HG02852 (cell line): Measurements from ENCODE around the gene C2orf74.
A peak's percentile ranks its signal among the peaks of the same experiment; 100 is the strongest.
"Not testable (repeated sequence)": the region's sequence is repeated elsewhere in the genome, so short reads cannot be mapped to it uniquely, and the experiment has no call there.

Experiments used
- ATAC-seq: cut with Tn5 transposase; IDR thresholded peaks from one replicate; pipeline ENCODE4 v1.9.1; 2021; ENCODE audit warnings: mild to moderate bottlenecking, moderate library complexity; ENCODE audit not compliant: unreplicated experiment

The C2orf74 gene

DNA sequence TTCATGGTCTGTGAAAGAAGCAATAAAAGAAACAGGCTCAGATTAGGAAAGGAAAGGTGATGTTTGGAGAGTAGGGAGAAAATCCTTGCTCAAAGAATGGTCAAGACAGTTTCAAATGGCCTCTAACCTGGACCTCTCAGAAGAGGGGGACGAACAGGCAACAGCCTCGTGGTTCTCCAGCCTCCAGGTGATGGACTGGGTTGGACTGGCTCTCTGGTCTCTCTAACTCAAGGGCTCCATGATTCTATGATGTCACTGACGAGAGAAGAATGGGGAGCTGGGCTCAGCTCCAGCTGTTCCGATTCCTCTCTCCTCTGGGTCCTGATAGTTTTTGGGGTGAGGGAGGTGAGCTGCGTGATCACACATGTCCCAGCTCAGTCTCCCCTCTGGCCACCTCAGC, at the start of gene C2orf74:
C2orf74 (plus strand) TSS at position 301 of the 400 bp plus-strand sequence. CDS start 327 bp downstream, outside the sequence.
- ATAC-seq: no peak

DNA sequence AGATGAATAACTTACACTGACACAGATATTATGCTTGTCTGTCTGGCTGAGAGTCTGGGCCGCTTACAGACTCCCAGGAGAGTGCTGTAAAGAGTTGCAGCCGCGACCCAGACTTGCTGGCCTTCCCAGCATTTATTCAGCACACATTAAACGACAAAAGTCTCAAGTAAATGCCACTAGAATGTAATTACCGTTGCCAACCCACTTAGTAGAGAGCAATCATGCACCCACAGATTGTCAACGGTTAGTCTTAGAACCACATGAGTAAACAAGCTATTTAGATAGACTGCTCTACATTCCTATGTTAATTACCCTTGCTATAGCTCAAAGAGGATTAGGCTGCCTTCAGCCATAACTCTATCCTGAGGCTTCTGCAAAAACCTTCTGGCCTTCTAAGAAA, 47.8 kb upstream of the C2orf74 start:
- ATAC-seq: no peak

DNA sequence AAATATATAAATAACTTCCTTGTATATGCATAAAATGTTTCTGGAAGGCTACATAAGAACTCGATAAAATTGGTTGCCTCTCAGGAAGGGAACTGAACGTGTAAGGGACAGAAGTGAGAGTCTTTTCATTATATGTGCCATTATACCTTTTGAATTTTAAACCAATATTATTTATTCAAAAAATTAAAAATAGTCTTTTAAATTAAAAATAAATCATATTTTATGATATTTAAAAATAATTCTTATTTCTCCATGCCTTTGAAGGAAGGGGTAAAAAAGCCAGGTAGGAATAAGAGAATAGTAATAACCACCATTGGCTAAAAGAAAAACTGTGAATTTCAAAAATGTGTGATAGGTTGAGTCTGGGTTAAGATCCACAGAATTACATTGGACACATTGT, 45.7 kb upstream of the C2orf74 start:
- ATAC-seq: no peak

DNA sequence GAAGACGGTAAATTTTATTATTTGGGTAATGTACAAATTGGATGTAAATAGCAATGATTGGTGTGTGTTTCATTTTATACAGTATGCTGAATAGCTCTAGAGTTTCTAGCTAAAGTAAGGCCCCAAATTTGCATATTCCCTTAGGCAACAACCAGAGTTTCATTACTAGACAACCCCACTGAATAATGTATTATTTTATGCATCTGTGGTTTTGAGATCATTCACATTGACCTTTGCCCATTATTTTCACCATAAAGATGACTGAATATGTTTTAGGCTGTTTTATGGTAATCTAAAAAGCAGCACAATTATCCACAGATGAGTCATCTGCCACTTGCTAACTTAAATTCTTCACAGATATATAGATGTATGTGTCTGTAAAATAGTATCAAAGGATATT, 44.5 kb upstream of the C2orf74 start:
- no peak for ATAC-seq

DNA sequence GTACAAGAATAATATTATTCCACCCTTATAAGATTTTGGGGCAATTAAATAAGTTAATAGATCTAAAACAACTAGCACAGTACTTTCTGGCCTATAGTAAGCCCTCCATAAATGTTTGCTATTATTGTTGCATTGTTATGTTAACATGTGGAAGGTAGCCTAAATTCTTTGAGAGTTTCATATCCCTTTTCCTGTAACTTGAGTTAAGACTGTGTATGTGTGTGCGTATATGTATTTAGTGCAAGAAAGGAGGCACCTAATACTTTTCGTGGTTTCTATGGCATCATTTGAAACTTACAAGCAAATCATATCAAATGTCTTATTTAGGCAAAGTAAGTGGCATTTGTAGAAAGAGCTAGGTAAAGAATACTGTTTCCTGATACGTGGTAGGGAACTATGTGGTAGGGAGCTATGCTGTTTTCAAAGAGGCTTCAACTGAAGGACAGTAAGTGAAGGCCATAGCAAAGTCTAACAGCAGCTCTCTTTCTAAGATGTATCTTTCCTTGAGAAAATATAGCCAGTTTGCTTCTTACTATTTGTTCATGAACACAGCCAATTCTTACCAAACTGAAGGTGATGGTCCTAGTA, 36.8 kb upstream of the C2orf74 start:
- no peak for ATAC-seq

DNA sequence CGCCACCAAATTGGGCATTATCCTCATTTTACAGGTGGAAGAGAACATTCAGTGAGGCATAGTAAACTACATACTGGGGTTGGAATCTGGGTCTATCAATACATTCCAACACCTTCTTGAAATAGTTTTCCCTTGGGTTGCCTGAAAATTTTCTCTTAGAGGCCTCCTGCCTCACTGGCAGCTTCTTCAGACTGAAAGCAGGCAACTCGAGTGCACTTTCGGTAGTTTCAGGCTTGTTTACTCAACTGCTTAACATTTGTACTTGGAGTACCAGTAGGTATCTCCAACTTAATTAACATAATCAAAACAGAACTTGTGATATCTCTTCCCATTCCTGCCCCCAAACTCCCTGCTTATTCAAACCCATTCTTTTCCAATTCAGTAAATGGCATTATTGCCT, 36.2 kb upstream of the C2orf74 start:
- ATAC-seq: no peak

DNA sequence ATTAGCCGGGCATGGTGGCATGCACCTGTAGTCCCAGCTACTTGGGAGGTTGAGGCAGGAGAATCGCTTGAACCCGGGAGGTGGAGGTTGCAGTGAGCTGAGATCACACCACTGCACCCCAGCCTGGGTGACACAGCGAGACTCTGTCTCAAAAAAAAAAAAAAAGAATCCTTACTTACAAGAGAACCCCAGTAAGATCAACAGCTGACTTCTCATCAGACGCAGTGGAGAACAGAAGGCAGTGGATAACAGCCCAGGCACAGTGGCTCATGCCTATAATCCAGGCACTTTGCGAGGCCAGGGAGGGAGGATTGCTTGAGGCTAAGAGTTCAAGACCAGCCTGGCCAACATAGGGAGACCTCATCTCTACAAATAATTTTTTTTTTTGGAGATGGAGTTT, 33.9 kb upstream of the C2orf74 start:
- ATAC-seq: not testable (repeated sequence)

DNA sequence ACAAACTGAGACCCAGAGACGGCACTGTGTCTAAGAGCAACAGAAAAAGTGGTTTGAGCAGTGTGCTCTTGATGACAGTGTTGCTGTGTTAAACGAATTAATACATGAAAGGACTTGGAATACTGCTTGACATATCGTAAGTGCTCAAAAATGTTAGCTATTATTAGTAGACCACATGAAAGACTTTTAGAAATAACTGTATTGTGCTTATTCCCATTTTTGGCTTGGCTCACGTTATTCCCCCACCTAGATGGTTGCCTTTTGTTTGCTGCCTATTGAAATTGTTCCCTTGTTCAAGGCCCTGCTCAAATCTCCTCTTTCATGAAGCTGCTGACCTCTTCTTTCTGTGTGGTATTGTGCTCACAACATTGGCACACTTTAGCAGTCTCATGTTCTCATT, 27.8 kb upstream of the C2orf74 start:
- no peak for ATAC-seq

DNA sequence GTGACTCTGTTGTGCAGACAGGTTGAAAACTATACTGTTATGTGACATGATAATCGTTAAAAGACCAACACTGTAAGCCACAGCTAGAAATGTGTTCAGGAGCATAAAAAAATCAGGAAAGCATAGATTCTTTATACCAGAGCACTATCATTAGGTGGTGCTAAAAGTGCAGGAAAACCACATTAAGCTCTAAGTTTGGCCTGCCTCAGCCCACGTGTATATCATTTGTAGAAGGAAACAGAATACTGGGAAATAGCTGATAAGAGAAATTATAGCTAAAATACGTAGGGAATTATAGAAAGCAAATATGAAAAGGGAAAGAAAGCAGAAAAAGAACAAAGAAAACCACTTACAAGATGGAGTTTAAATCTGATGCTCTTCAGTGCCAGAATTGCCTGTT, 26.5 kb upstream of the C2orf74 start:
- ATAC-seq: no peak

DNA sequence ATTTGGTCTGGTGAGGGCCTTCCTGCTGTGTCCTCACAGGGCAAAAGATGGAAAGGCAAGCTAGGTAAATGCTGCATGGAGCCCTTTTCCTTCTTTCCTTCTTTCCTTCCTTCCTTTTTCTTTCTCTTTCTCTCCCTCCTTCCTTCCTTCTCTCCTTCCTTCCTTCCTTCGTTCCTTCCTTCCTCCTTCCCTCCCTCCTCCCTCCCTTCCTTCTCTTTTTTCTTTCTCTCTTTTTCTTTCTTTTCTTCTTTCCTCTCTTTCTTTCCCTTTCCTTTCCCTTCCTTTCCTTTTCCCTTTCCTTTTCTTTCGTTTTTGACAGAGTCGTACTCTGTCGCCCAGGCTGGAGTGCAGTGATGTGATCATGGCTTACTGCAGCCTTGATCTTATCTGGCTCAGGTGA, 23.1 kb upstream of the C2orf74 start:
- no peak for ATAC-seq

DNA sequence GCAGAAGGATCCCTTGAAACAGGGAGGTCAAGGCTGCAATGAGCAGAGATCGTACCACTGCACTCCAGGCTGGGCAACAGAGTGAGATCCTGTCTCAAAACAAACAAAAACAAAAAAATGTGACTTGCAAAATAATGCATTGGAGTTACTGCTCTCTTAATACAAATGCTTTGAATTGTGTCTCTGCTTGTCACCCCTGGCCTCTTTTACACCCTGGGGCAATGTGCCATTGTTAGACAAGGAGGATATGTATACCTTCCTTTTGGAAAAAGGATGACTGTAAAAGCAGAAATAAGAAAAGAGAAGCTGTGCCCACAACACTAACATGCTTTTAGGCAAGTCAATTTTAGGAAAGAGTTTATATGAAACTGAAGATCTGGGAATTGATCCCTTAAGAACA, 20.8 kb upstream of the C2orf74 start:
- no peak for ATAC-seq

DNA sequence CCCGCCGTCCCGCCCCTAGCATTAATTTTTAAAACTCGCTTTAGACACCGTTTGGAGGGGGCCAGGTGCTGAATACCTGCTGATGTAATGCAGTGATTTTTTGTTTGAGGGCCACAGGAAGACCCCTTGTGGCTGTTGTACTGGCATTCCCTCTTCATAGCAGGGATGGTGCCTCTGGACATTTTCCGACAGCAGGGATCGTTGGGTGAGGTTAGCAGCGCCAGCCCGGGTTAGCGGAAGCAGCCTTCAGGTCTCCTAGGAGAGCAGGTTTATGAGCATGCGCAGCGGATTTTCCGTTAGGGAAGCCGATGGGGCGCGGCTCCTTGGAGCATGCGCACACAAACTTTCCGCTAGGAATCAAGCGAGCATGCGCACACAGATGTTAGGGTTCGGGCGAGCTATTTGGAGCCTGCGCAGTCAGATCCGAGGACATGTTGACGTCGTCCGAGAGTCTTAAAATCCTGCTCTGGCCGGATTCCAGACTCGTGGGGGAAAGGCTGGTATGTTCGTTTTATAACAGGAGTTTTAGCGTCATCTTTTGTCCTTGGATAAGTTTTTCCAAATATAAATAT, 17.2 kb upstream of the C2orf74 start:
- peak; percentile 94 for ATAC-seq

DNA sequence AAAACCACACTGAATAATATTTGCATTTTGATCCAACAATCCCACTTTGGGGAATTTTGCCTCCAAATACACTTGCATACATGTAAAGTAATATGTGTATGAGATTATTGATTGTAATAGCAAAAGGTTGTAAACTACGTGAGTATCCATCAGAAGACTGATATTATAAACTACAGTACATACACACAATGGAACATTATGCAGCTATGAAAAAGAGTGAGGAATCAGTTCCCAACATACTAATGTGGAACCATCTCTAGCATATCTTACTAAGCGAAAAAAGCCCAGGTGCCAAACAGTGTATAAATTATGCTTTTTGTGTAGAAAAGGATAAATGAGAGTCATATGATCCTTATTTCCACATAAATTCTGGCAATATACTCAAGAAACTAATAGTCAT, 16.0 kb upstream of the C2orf74 start:
- no peak for ATAC-seq

DNA sequence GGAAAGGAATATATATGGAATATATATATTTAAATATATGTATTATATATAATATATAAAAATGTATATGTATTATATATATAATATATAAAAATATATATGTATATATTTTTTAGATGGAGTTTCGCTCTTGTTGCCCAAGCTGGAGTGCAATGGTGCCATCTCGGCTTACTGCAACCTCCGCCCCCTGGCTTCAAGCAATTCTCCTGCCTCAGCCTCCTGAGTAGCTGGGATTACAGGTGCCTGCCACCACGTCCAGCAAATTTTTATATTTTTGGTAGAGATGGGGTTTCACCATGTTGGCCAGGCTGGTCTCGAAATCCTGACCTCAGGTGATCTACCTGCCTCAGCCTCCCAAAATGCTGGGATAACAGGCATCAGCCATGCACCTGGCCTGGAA, 13.9 kb upstream of the C2orf74 start:
- ATAC-seq: not testable (repeated sequence)

DNA sequence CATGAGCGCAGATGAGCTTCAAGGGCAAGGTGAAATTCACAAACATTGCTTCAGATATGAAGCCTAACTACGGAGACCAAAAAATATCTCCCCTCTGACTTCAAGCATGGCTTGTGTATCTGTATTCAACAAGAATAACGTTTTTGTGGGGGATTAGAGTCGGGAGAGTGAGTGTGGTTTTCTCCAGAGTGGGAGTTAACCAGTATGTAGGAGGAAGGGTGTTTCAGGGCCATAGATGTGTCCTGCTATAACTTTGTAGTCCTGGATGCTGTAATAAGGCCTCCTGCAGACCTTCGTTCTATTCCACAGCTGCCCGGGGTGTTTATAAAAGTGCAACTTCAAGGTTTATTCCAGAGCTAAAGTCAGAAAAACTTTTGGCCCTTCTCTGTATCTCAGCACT, 12.9 kb upstream of the C2orf74 start:
- no peak for ATAC-seq

DNA sequence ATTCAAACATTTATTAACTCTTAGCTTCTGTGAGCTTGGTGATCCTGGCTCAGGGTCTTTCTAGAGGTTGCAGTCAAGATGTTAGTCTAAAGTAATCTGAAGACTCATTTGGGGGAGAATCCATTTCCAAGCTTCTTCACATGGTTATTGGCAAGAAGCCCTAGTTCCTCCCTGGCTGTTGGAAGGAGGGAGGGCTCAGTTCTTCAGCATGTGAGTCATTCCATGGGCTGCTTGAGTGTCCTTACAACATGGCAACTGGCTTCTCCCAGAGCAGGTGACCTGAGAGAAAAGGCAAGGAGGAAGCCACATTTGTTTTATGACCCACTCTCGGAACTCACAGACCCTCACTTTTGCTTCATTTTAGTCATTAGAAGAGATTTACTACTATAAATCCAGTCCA, 10.6 kb upstream of the C2orf74 start:
- no peak for ATAC-seq

DNA sequence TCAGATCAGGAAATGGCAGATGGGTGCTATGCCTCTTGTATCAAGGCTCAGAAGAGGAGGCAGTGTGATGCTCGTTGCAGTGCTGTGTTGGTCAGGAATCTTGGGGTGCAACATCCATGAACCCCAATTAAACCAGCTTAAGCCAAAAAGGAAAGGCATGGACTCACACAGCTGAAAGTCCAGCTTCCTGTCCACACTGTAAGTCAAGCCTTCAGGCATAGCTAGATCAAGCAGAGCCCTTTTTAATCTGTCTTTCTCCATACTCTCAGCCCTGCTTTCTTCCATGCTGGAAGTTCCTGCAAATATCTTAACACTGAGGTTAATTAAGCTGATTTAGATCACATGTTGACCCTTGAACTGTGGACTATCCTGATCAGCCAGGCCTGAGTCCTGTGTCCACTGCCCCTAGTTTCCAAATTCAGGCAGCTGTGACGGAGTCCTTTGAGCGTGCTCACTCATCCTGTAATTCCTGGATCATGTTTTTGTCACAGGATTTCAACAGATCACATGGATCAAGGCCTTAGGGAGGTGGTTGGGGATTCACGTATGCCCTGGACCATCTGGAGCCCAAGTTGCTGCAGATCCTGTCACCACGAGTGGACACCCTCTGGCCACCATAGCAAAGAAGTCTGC, 4.5 kb upstream of the C2orf74 start:
- no peak for ATAC-seq

DNA sequence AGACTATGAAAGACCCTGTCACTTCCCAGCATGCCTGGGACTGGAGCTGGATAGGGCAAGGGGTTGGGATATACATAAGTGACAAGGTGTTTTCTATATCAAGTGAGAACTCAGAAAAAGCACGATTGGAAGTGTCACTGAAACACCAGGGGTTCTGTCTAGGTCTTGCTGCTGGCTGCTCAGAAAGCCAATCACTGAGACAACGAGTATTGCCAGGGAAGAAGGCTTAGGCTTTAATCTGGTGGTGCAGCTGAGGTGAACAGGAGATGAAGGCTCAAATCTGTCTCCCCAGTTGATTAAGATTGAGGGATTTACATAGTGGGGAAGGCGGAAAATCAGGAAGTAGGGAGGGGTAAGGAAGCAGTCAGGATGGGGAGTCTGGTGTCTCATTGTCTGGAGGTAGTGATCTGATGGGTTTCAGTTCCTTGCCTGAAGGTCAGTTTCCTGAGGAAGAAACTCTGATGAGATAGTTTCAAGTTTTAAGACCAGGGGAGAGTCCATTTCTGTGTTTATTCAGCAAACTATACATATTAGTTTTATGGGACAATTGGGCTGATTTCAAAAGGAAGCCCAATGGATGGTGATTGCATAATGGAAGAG, 3.5 kb upstream of the C2orf74 start:
- ATAC-seq: no peak

DNA sequence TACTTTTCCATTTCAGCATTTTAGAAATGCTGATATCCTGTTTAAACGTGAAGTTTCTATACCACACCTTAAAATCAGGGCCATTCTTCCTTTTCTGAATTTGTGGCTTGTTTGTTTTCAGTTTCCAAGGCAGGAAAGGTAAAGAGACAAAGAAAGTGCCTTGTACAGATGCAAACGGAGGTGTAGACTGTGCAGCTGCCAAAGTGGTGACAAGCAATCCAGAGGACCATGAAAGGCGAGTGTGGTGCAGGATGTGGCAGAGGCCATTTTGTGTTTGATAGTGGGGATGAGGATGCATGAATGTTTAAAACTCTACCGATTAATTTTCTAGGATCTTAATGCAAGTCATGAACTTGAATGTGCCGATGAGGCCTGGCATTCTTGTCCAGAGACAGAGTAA, 733 bp downstream of the C2orf74 start:
- ATAC-seq: no peak

DNA sequence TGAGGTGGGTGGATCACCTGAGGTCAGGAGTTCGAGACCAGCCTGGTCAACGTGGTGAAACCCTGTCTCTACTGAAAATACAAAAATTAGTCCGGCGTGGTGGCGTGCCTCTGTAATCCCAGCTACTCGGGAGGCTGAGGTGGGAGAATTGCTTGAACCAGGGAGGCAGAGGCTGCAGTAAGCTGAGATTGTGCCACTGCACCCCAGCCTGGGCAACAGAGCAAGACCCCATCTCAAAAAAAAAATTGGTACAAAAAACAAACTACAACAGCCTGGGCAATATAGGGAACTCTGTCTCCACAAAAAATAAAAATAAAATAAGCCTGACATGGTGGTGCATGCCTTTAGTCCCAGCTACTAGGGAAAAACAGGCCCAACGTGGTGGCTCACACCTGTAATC, 3.1 kb downstream of the C2orf74 start:
- ATAC-seq: not testable (repeated sequence)

DNA sequence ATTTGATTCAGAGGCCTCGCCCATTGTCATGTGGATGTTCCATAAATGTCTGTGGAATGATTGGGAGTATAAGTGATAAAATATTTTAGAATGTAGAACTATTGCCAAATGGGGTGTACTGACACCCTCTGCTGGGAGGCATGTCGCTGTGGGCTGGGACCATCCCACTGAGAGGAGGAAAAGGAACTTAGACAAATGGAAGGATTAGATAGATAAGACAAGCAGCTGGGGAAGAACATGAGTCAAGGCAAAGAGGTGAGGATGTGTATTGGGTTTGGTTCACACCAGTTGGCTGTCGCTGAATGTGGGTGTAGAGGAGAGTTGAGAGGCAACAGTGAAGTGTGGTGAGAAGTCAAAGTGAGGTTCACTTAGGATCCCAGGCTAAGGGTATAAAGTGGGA, 4.0 kb downstream of the C2orf74 start:
- ATAC-seq: no peak

DNA sequence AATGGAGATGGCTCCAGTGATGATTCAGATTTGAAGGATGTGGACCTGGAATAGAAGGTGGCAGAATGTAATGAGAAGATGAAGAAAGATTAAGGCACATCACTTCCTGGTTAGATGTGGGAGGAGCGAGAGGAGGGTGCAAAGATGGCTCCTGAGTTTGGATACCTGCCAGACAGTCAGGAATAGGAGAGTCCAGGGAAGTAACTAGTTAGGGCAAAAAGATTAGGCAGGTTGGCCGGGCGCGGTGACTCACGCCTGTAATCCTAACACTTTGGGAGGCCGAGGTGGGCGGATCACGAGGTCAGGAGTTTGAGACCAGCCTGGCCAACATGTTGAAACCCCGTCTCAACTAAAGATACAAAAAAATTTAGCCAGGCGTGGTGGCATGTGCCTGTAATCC, 5.6 kb downstream of the C2orf74 start:
- no peak for ATAC-seq
